ENCODE measurements around the gene CD274.
"Not testable (repeated sequence)": the region's sequence is repeated elsewhere in the genome, so short reads cannot be mapped to it uniquely, and the experiment has no call there.

CD274 gene

GRCh38 chr9:5438301-5439162, 11.8 kb upstream of the CD274 start:
- peak; percentile 28 to 53 for DNase-seq (ENCODE audit: low read depth in 2 of 2)

DNA sequence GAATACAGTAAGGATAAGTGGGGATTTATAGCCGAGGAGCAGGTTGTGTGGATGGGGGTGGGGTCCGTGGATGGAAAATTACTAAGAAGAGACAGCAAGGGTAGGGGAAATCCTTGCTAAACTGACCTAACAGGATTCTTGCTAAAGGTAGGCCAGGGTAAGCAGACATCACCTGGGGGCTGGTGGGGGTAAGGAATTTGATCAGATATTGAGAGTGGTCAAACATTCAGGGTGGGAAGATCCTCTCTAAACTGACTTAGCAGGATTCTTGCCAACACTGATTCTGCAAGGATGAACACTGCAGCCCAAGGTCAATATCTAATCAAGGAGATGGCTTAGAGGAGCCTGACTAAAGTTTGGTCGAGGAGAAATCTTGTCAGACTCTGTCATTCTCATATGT, 9.9 kb upstream of the CD274 start:
- DNase-seq (ENCODE audit: low read depth in 2 of 2): no peak

DNA sequence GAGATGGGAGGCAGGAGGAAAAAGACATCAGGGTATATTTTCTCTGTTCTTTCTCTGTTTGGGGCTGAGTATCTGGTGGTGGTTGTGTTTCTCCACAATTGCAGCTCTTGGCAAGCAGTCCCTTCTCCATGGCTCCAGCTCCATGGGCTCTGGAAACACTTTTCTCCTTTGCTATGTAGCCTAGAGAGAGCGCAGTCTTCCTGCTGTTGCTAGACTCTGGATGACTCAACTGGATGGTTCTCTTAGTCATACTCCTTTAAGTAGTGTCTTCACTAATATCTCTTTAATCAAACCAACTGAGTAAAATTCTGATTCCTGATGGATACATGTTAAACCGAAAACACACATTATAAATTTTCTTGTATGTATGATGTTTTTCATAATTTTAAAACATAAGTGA, 9.3 kb upstream of the CD274 start:
- no peak for DNase-seq (ENCODE audit: low read depth in 2 of 2)

GRCh38 chr9:5442400-5443011, 7.8 kb upstream of the CD274 start:
- no peak for DNase-seq (ENCODE audit: low read depth in 2 of 2)

DNA sequence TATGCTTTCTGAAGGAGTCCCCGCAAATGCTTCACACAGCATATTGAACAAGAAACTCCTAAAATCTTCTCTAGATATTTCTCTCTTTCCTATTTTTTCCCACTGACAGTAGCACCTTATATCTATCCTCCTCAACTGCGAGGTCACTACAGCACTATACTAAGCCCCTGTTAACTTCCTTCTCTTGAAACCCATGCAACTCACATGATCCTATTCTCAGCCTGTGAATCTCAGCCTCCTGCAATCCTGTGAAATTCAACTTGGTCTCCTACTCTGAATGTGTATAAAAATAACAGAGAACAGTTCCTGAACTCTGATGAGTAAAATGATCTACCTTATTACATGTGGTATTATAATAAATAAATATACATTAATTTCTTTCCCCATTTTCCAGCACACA, 6.5 kb upstream of the CD274 start:
- DNase-seq (ENCODE audit: low read depth in 2 of 2): no peak

DNA sequence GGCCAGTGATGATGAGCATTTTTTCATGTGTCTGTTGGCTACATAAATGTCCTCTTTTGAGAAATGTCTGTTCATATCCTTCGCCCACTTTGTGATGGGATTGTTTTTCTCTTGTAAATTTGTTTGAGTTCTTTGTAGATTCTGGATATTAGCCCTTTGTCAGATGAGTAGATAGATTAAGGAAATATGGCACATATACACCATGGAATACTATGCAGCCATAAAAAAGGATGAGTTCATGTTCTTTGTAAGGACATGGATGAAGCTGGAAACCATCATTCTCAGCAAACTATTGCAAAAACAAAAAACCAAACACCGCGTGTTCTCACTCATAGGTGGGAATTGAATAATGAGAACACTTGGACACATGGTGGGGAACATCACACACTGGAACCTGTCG, 5.2 kb upstream of the CD274 start:
- DNase-seq (ENCODE audit: low read depth in 2 of 2): not testable (repeated sequence)

DNA sequence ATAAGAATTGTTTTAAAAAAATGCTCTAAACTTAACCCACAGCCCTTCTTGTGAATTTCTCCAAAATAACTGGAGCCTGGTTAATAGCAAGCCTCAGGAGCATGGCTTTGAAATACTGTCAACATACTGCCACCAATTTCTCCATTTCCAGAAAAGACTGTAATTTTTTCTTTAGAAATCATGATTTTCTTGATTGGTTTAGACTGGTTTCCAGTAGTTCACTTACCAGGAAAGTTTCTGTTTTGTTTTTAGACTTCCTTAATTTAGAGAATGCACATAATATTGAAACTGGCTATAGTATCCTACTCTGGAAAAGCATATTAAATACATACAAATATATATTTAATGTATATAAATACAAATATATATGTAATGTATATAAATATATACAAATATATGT, 4.5 kb upstream of the CD274 start:
- no peak for DNase-seq (ENCODE audit: low read depth in 2 of 2)

GRCh38 chr9:5446451-5447236, 3.7 kb upstream of the CD274 start:
- no peak for DNase-seq (ENCODE audit: low read depth in 2 of 2)

GRCh38 chr9:5447337-5447736, 3.0 kb upstream of the CD274 start:
- DNase-seq (ENCODE audit: low read depth in 2 of 2): no peak

- DNase-seq (ENCODE audit: low read depth in 2 of 2): no peak
Measured at GRCh38 chr9:5448016-5448415, 2.3 kb upstream of the CD274 start.

- no peak for DNase-seq (ENCODE audit: low read depth in 2 of 2)
Measured at GRCh38 chr9:5448461-5449435, 1.6 kb upstream of the CD274 start.

DNA sequence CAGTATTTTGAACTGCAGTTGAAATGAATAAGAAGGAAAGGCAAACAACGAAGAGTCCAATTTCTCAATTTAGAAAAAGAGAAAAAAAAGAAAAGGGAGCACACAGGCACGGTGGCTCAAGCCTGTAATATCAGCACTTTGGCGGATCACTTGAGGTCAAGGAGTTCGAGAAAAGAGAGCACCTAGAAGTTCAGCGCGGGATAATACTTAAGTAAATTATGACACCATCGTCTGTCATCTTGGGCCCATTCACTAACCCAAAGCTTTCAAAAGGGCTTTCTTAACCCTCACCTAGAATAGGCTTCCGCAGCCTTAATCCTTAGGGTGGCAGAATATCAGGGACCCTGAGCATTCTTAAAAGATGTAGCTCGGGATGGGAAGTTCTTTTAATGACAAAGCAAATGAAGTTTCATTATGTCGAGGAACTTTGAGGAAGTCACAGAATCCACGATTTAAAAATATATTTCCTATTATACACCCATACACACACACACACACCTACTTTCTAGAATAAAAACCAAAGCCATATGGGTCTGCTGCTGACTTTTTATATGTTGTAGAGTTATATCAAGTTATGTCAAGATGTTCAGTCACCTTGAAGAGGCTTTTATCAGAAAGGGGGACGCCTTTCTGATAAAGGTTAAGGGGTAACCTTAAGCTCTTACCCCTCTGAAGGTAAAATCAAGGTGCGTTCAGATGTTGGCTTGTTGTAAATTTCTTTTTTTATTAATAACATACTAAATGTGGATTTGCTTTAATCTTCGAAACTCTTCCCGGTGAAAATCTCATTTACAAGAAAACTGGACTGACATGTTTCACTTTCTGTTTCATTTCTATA, 602 bp upstream of the CD274 start:
- DNase-seq (ENCODE audit: low read depth in 2 of 2): no peak

- DNase-seq (ENCODE audit: low read depth in 2 of 2): no peak
Measured at GRCh38 chr9:5452286-5452609, 1.9 kb downstream of the CD274 start.

- no peak for DNase-seq (ENCODE audit: low read depth in 2 of 2)
Measured at GRCh38 chr9:5453004-5453403, 2.7 kb downstream of the CD274 start.

DNA sequence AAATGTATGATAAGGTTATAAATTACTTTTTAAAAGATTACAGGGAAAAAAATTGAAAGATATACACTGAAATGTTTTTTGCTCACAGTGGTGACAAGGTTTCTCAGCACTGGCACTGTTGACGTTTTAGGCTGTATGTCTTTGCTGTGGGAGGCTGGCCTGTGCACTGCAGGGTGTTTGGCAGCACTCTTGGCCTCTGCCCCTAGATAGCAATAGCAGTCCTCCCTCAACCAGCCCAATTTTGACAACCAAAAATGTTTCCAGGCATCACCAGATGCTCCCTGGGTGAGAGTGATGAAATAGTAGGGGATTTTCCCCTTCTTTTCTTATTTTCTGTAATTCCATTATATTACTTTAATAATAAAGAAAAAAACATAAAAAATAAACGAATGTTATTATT, 3.3 kb downstream of the CD274 start:
- DNase-seq (ENCODE audit: low read depth in 2 of 2): no peak

GRCh38 chr9:5455181-5455580, 4.8 kb downstream of the CD274 start:
- DNase-seq (ENCODE audit: low read depth in 2 of 2): no peak

GRCh38 chr9:5459289-5459829, 9.0 kb downstream of the CD274 start:
- DNase-seq (ENCODE audit: low read depth in 2 of 2): no peak

DNA sequence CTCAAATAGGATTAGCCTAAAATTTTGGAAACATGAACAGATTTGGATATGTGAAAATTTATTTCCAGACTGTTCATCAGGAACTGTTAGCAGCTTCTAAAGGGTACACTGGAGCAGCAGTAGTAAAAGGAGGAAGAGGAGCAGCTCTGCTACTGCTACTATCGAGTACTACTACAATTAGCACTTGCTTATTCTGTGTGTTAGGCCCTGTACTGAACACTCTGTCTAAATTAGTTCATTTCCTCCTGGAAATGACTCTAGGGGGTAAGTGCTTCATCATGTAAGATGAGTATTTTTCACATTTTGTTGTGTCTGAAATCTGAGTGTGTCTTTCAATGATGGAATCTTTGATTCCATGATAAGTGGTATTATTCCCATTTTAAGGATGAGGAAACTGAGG, 9.8 kb downstream of the CD274 start:
- no peak for DNase-seq (ENCODE audit: low read depth in 2 of 2)

GRCh38 chr9:5464831-5465330, 14.5 kb downstream of the CD274 start:
- DNase-seq (ENCODE audit: low read depth in 2 of 2): not testable (repeated sequence)

DNA sequence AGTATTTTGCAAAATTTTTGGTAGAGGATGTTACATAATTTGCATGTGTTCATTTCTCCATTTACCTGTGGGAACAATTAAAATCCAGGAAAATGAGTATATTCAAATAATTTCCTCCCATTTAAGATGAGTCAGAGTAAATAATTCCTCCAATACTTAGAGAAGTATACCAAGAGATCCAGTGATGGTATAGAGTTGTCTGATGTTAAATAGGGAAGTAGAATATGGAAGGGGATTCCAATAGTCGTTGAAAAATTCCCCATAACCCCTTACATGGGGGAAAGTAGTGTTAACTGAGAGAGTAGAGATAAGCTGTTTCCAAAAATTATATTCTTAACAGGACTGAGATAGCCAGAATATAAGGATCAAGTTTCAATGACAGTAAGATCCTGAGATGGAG, 15.7 kb downstream of the CD274 start:
- DNase-seq (ENCODE audit: low read depth in 2 of 2): no peak

Measured in stimulated activated CD4-positive, alpha-beta T cell treated with anti-CD3 and anti-CD28 coated beads, Interleukin-12 subunit alpha, Interleukin-12 subunit beta, amount 100 ng/mL, for 24 hours (primary cell).